H1 (cell line): ENCODE results near the gene NOTCH4. TPM values are rescaled to one million over a fixed set of nuclear protein-coding genes. Genes with fewer than 3 reads are reported as not detected.

ENCODE experiments used
- CTCF ChIA-PET: fragments of 300-600 bp; sonication (Branson Sonifier 250); formaldehyde crosslinking; loops from one replicate; lab custom pipeline; 2021; ENCODE audit not compliant: partially characterized antibody; lab: Charles Lee
- POLR2A ChIA-PET: fragments of 300-600 bp; sonication (Branson Sonifier 250); formaldehyde crosslinking; loops from one replicate; lab custom pipeline; 2021; ENCODE audit warnings: inconsistent platforms; ENCODE audit not compliant: partially characterized antibody; lab: Charles Lee
- DNase-seq, 2 experiments: peaks; one replicate each; pipeline versions ENCODE4 v3.0.0 to v3.0.0-alpha.2; 2010 to 2022; ENCODE audit warnings: low spot score in 2 of 2, low read depth in 1 of 2, mixed read lengths in 1 of 2
- FAIRE-seq: peaks from 2 replicates; lab custom pipeline; 2011; peaks lifted over from hg19 to GRCh38; lab: Jason Lieb, UNC
- H2AFZ ChIP-seq: 2 replicates; pipeline ENCODE4 v1.8.1; 2012; ENCODE audit warnings: low read length, inconsistent platforms
- H2AK5ac ChIP-seq: 2 replicates; pipeline ENCODE4 v1.6.1; 2013; ENCODE audit warnings: low read depth, low read length
- H2BK120ac ChIP-seq: replicated peaks from 2 replicates; pipeline ENCODE3; 2013; ENCODE audit warnings: low read depth, low read length, inconsistent platforms
- H2BK12ac ChIP-seq: 2 replicates; pipeline ENCODE4 v1.6.1; 2013; ENCODE audit warnings: low read depth, low read length
- H2BK15ac ChIP-seq: 2 replicates; pipeline ENCODE4 v1.6.1; 2013; ENCODE audit warnings: low read length
- H2BK20ac ChIP-seq: 2 replicates; pipeline ENCODE4 v1.6.1; 2013; ENCODE audit warnings: low read length
- H2BK5ac ChIP-seq: 2 replicates; pipeline ENCODE4 v1.6.1; 2013; ENCODE audit warnings: low read depth, low read length
- H3K14ac ChIP-seq: 2 replicates; pipeline ENCODE4 v1.6.1; 2013; ENCODE audit warnings: inconsistent platforms; ENCODE audit not compliant: insufficient read length
- H3K18ac ChIP-seq: 2 replicates; pipeline ENCODE4 v1.6.1; 2013; ENCODE audit warnings: low read length; ENCODE audit errors: extremely low read depth
- H3K23ac ChIP-seq: 2 replicates; pipeline ENCODE4 v1.6.1; 2013; ENCODE audit warnings: inconsistent platforms; ENCODE audit not compliant: insufficient read length
- H3K23me2 ChIP-seq: 2 replicates; pipeline ENCODE4 v1.6.1; 2013; ENCODE audit warnings: low read depth, low read length
- H3K27ac ChIP-seq: 2 replicates; pipeline ENCODE4 v1.6.1; 2011; ENCODE audit warnings: low read depth, low read length, inconsistent platforms
- H3K27me3 ChIP-seq, 4 experiments: replicated peaks in 1 of 4; 1 replicate in 1 of 4; 2 replicates in 3 of 4; pipeline versions ENCODE4 v1.6.1 to v1.8.1; 2011 to 2013; ENCODE audit warnings: low read length in 3 of 4, mild to moderate bottlenecking in 3 of 4, inconsistent platforms in 2 of 4, mixed read lengths in 2 of 4, moderate library complexity in 1 of 4; ENCODE audit not compliant: control insufficient read depth in 3 of 4, insufficient read depth in 3 of 4; ENCODE audit errors: extremely low read depth in 1 of 4
- H3K36me3 ChIP-seq, 4 experiments: 2 replicates each; pipeline versions ENCODE4 v1.6.1 to v1.8.1; 2011 to 2013; ENCODE audit warnings: mild to moderate bottlenecking in 4 of 4, low read length in 3 of 4, moderate library complexity in 2 of 4, control low read depth in 1 of 4, inconsistent platforms in 1 of 4; ENCODE audit not compliant: insufficient read depth in 4 of 4, control insufficient read depth in 2 of 4
- H3K4ac ChIP-seq: replicated peaks from 2 replicates; pipeline ENCODE3; 2013; ENCODE audit warnings: low read length, low read depth, mixed read lengths, inconsistent platforms; ENCODE audit not compliant: insufficient read length
- H3K4me1 ChIP-seq, 4 experiments: replicated peaks in 1 of 4; 1 replicate in 1 of 4; 2 replicates in 3 of 4; pipeline versions ENCODE4 v1.6.1 to v1.8.1; 2011 to 2013; ENCODE audit warnings: low read length in 3 of 4, inconsistent platforms in 2 of 4, mixed read lengths in 1 of 4; ENCODE audit not compliant: insufficient read depth in 4 of 4, control insufficient read depth in 3 of 4
- H3K4me2 ChIP-seq, 2 experiments: 2 replicates each; pipeline versions ENCODE4 v1.6.1 to v1.8.1; 2011 to 2013; ENCODE audit warnings: low read depth in 2 of 2, low read length in 2 of 2, control low read depth in 1 of 2, inconsistent platforms in 1 of 2, mild to moderate bottlenecking in 1 of 2; ENCODE audit not compliant: insufficient read depth in 1 of 2
- H3K4me3 ChIP-seq, 4 experiments: fragments of 200-600, 300-600 bp in 1 of 4; sonication (generic), shearing (Covaris generic), sonication (Bioruptor Twin) in 1 of 4; 2 replicates each; pipeline versions ENCODE4 v1.5.1 to v1.8.1; 2011 to 2016; ENCODE audit warnings: low read length in 4 of 4, low read depth in 3 of 4, control low read depth in 2 of 4, inconsistent platforms in 2 of 4, mild to moderate bottlenecking in 2 of 4, mixed read lengths in 1 of 4, moderate library complexity in 1 of 4; ENCODE audit not compliant: insufficient read depth in 2 of 4; ENCODE audit errors: extremely low read depth in 1 of 4
- H3K56ac ChIP-seq: replicated peaks from 2 replicates; pipeline ENCODE3; 2013; ENCODE audit warnings: low read depth, mild to moderate bottlenecking, mixed read lengths, low read length, inconsistent platforms; ENCODE audit not compliant: insufficient read length
- H3K79me1 ChIP-seq: 2 replicates; pipeline ENCODE4 v1.6.1; 2013; ENCODE audit warnings: low read depth, low read length, control low read depth
- H3K79me2 ChIP-seq, 2 experiments: 2 replicates each; pipeline versions ENCODE4 v1.6.1 to v1.8.1; 2012 to 2013; ENCODE audit warnings: low read length in 2 of 2, mild to moderate bottlenecking in 2 of 2, inconsistent platforms in 1 of 2; ENCODE audit not compliant: insufficient read depth in 2 of 2, control insufficient read depth in 1 of 2
- H3K9ac ChIP-seq, 4 experiments: replicated peaks in 1 of 4; 1 replicate in 1 of 4; 2 replicates in 3 of 4; pipeline versions ENCODE4 v1.6.1 to v1.8.1; 2011 to 2013; ENCODE audit warnings: low read depth in 3 of 4, low read length in 3 of 4, control low read depth in 2 of 4, mild to moderate bottlenecking in 2 of 4, moderate library complexity in 2 of 4, inconsistent platforms in 1 of 4; ENCODE audit errors: extremely low read depth in 1 of 4
- H3K9me3 ChIP-seq, 2 experiments: 2 replicates each; pipeline versions ENCODE4 v1.6.1 to v1.8.1; 2012 to 2013; ENCODE audit warnings: mild to moderate bottlenecking in 2 of 2, moderate library complexity in 2 of 2, control low read depth in 1 of 2, inconsistent platforms in 1 of 2, low read depth in 1 of 2, low read length in 1 of 2, mixed read lengths in 1 of 2; ENCODE audit not compliant: insufficient read depth in 2 of 2
- H4K20me1 ChIP-seq, 2 experiments: replicated peaks in 1 of 2; 2 replicates each; pipeline versions ENCODE3 to v1.8.1; 2011 to 2013; ENCODE audit warnings: inconsistent platforms in 2 of 2, low read length in 2 of 2, mild to moderate bottlenecking in 1 of 2; ENCODE audit not compliant: insufficient read depth in 2 of 2, control insufficient read depth in 1 of 2
- H4K5ac ChIP-seq: 2 replicates; pipeline ENCODE4 v1.6.1; 2013; ENCODE audit warnings: low read length, low read depth, mixed read lengths, inconsistent platforms; ENCODE audit not compliant: insufficient read length
- H4K8ac ChIP-seq: 2 replicates; pipeline ENCODE4 v1.8.0; 2013; ENCODE audit warnings: mild to moderate bottlenecking, moderate library complexity, low read length, inconsistent platforms; ENCODE audit not compliant: insufficient read depth; ENCODE audit errors: extremely low read depth
- H4K91ac ChIP-seq: replicated peaks from 2 replicates; pipeline ENCODE3; 2013; ENCODE audit warnings: low read length, mixed read lengths, inconsistent platforms; ENCODE audit not compliant: insufficient read length
- SIN3A ChIP-seq, 2 experiments: IDR thresholded peaks in 1 of 2; conservative IDR thresholded peaks in 1 of 2; 2 replicates each; pipeline ENCODE4 v1.6.1; 2011 to 2012; ENCODE audit warnings: low read length in 2 of 2, improper control_type of control experiment in 1 of 2, low read depth in 1 of 2, mild to moderate bottlenecking in 1 of 2
- whole genome bisulfite sequencing, 2 experiments: shearing (Covaris generic) in 1 of 2; methylation state at CpG; one replicate each; pipeline versions ENCODE4 v1.1.6 to v1.1.7; 2013 to 2015; ENCODE audit warnings: low lambda C conversion rate in 2 of 2, mixed read lengths in 2 of 2, inconsistent platforms in 1 of 2, low coverage in 1 of 2, missing lambda C conversion rate in 1 of 2; ENCODE audit not compliant: insufficient replicate concordance in 2 of 2, insufficient coverage in 1 of 2, insufficient read length in 1 of 2; ENCODE audit errors: extremely low coverage in 1 of 2, missing lambda C conversion rate in 1 of 2; 5-methylcytosine and 5-hydroxymethylcytosine counted together
- polyA plus RNA-seq, 7 experiments: library from polyadenylated mRNA; depleted of rRNA in 3 of 7; stranded (reverse) in 5 of 7; unstranded in 2 of 7; fragments of >200 nt in 5 of 7; fragments of 200-250 nt in 2 of 7; gene quantifications; 1 replicate in 5 of 7; 2 replicates in 1 of 7; 4 replicates in 1 of 7; pipeline versions ENCODE4 v1.2.1 to v1.2.3, GENCODE V29; 2011 to 2013; ENCODE audit warnings: missing spikeins in 2 of 7, mixed read lengths in 2 of 7
- total RNA-seq: library from RNA; stranded (reverse); fragmentation: NEBNext Ultra II Directional; extraction: Animal tissue kit (Norgen Biotek cat#: 25700); gene quantifications from 2 replicates; pipeline ENCODE4 v1.2.1, GENCODE V29; 2021

The NOTCH4 gene
- total and polyA plus RNA-seq, 2 of the 8 experiments (the other 6 are each of a cell fraction or from before 2014, with no cell fraction given): 1.9 to 2.8 TPM

- Histone ChIP-seq H4K91ac (peak within 1 kb of the TSS; percentile 18), H3K4ac (peak within 1 kb of the TSS; percentile 10), H4K5ac (no peak within 1 kb of the TSS), H4K8ac (no peak within 1 kb of the TSS), H3K36me3 (peaks cover 2 to 4% (median 4%) of the 10 kb centered on the region in 4 experiments; a peak in 4 of 8 replicates), H3K23me2 (peaks cover 25% of the 10 kb centered on the region), H2AFZ (no peak within 1 kb of the TSS), H3K79me2 (peaks cover 0 to 5% of the 10 kb centered on the region in 2 experiments; a peak in 1 of 4 replicates), H2BK15ac (peak within 1 kb of the TSS; percentile 98; the same call in 1 of the 2 replicates), H2AK5ac (no peak within 1 kb of the TSS; the same call in 1 of the 2 replicates), H4K20me1 (no peaks in the 10 kb centered on the region), H3K18ac (peak within 1 kb of the TSS; percentile 62; the same call in 1 of the 2 replicates), H3K4me1 (peaks cover 13 to 36% (median 16%) of the 10 kb centered on the region in 4 experiments), H3K9me3 (no peaks in the 10 kb centered on the region), H3K56ac (no peak within 1 kb of the TSS), H2BK120ac (no peak within 1 kb of the TSS), H3K23ac (no peak within 1 kb of the TSS), H3K4me2 (peak within 1 kb of the TSS; percentile 94 to 100), H3K9ac (peak within 1 kb of the TSS in 1 of 4 experiments; percentile 19; a peak in 3 of 7 replicates), H3K79me1 (0 out of 2 replicates have a peak, but pooled peaks cover 3% of the 10 kb centered on the region), H2BK12ac (no peak within 1 kb of the TSS; the same call in 1 of the 2 replicates), H3K27ac (no peak within 1 kb of the TSS), H3K4me3 (peak within 1 kb of the TSS; percentile 77 to 98 (median 92); a peak in 7 of 8 replicates), H2BK5ac (peak within 1 kb of the TSS; percentile 44; the same call in 1 of the 2 replicates), H3K27me3 (peaks cover 4 to 41% (median 37%) of the 10 kb centered on the region in 4 experiments), H3K14ac (no peak within 1 kb of the TSS), H2BK20ac (0 out of 2 replicates have a peak within 1 kb of the TSS, but pooled peaks have one; percentile 21)
- 15% methylated on average over 9 of the region's 24 CpGs; no CpG with 5 or more reads in 1 of the 2 experiments for WGBS, 2 experiments
- ChIA-PET POLR2A (interaction anchor here (0.7 to 4.7 kb wide), 22 partner anchors 9 to 81 kb away, joined by 3 to 30 read pairs (median 4); partner anchors contain the start of genes ATF6B, EGFL8, FKBPL and GPSM3), CTCF (interaction anchor here (1.0 to 4.7 kb wide), 9 partner anchors 11 to 44 kb away, joined by 3 to 23 read pairs (median 5); partner anchors contain the start of genes ATF6B and EGFL8)
- FAIRE-seq: no peak
- peak in 1 of 2 experiments; percentile 51 for DNase-seq
- no peak for TF ChIP-seq SIN3A (conservative IDR thresholded peaks at IDR 0.05 in 1 of 2, IDR thresholded peaks at IDR 0.05 in 1 of 2; ENCODE audit: low read depth in 1 of 2, low read length in 2 of 2)
These were observed 71.8 kb downstream of the NOTCH4 start, which contains the start of gene PRRT1 for GRCh38 chr6:32151863-32152768. PRRT1 (minus strand) TSS chr6:32151939; CDS start chr6:32151827, 112 bp downstream.
